Vagina (tissue), 2 donors: ENCODE data around the gene ADRM1. TPM values are rescaled to one million over a fixed set of nuclear protein-coding genes. Genes with fewer than 3 reads are reported as not detected.

Experiments
- DNase-seq, 2 donors: peaks; one replicate each; pipeline ENCODE4 v3.0.0-alpha.2; 2017; ENCODE audit errors: extremely low spot score in 2 of 2
- H3K27ac ChIP-seq: fragments of 200-600 bp; sonication (generic); one replicate; pipeline ENCODE4 v1.5.1; 2019
- H3K27me3 ChIP-seq: fragments of 200-600 bp; sonication (generic); one replicate; pipeline ENCODE4 v1.5.1; 2019
- H3K36me3 ChIP-seq, 2 donors: fragments of 200-600 bp; sonication (generic); one replicate each; pipeline ENCODE4 v1.5.1; 2017 to 2019
- H3K4me1 ChIP-seq: fragments of 200-600 bp; sonication (generic); one replicate; pipeline ENCODE4 v1.5.1; 2019
- H3K4me3 ChIP-seq, 2 donors: fragments of 200-600 bp; sonication (generic); 1 replicate in 1 of 2; 2 replicates in 1 of 2; pipeline ENCODE4 v1.5.1; 2016 to 2019
- H3K9me3 ChIP-seq: fragments of 200-600 bp; sonication (generic); one replicate; pipeline ENCODE4 v1.5.1; 2019
- CTCF ChIP-seq, 3 experiments: fragments of 450-650 bp in 2 of 3; fragments of 200-600 bp in 1 of 3; sonication (generic) in 1 of 3; IDR thresholded peaks; one replicate each; pipeline ENCODE4 v1.5.1; 2017 to 2019; ENCODE audit warnings: antibody characterized with exemption in 3 of 3, mild to moderate bottlenecking in 2 of 3, moderate library complexity in 2 of 3
- POLR2A ChIP-seq, 2 donors: fragments of 450-650 bp; IDR thresholded peaks; one replicate each; pipeline ENCODE4 v1.6.1; 2017; ENCODE audit warnings: antibody characterized with exemption in 2 of 2, mild to moderate bottlenecking in 2 of 2, moderate library complexity in 2 of 2
- POLR2AphosphoS5 ChIP-seq, 2 donors: sonication (generic); formaldehyde crosslinking; IDR thresholded peaks; one replicate each; pipeline ENCODE4 v1.9.0; 2017; ENCODE audit warnings: antibody characterized with exemption in 2 of 2, mild to moderate bottlenecking in 2 of 2, low read depth in 1 of 2; ENCODE audit not compliant: insufficient read depth in 1 of 2
- intact Hi-C: fragments of 100-400 bp; cut with DNase I; formaldehyde crosslinking; loops from one replicate; pipeline ENCODE4 v1.15.1; 2023
- total RNA-seq: library from RNA; depleted of rRNA; stranded (reverse); fragments of >200 nt; gene quantifications from one replicate; pipeline ENCODE4 v1.2.3, GENCODE V29; 2016

The ADRM1 gene
- total RNA-seq, 1 donor from 2014 or later: 110 TPM

- no peak overlapping the region for H3K27ac ChIP-seq
- H3K4me1 ChIP-seq: peaks cover 36% of the 10 kb centered on the region
- peaks cover 0 to 84% of the 10 kb centered on the region in 2 donors for H3K36me3 ChIP-seq
- TF ChIP-seq CTCF (IDR thresholded peaks at IDR 0.05) (no peak), POLR2AphosphoS5 (IDR thresholded peaks at IDR 0.05; ENCODE audit: insufficient read depth in 1 of 2, low read depth in 1 of 2) (no peak), POLR2A (IDR thresholded peaks at IDR 0.05) (no peak)
- H3K27me3 ChIP-seq: no peaks in the 10 kb centered on the region
- intact Hi-C loops: loop anchor here (1.0 to 10.0 kb wide), 2 partner anchors 22 to 485 kb away; partner anchors contain the start of gene MRGBP
- no peak for DNase-seq
- H3K4me3 ChIP-seq: no peak overlapping the region
- no peaks in the 10 kb centered on the region for H3K9me3 ChIP-seq
Measured at GRCh38 chr20:62309947-62310756, 7.4 kb downstream of the ADRM1 start.

GRCh38 chr20:62310757-62311121 lies 7.9 kb downstream of the ADRM1 start:
- H3K9me3 ChIP-seq: no peaks in the 10 kb centered on the region
- TF ChIP-seq CTCF (IDR thresholded peaks at IDR 0.05): no peak
- TF ChIP-seq POLR2A (IDR thresholded peaks at IDR 0.05): no peak
- no peak for TF ChIP-seq POLR2AphosphoS5 (IDR thresholded peaks at IDR 0.05; ENCODE audit: insufficient read depth in 1 of 2, low read depth in 1 of 2)
- no peak for DNase-seq
- H3K4me1 ChIP-seq: peaks cover 30% of the 10 kb centered on the region
- intact Hi-C loops: no loop called here
- H3K27ac ChIP-seq: no peak overlapping the region
- H3K4me3 ChIP-seq: no peak overlapping the region
- H3K27me3 ChIP-seq: no peaks in the 10 kb centered on the region
- H3K36me3 ChIP-seq: peaks cover 0 to 86% of the 10 kb centered on the region in 2 donors

GRCh38 chr20:62311150-62311549 lies 8.4 kb downstream of the ADRM1 start:
- H3K27ac ChIP-seq: no peak overlapping the region
- intact Hi-C loops: no loop called here
- no peaks in the 10 kb centered on the region for H3K27me3 ChIP-seq
- DNase-seq: no peak
- no peak overlapping the region for H3K4me3 ChIP-seq
- H3K9me3 ChIP-seq: no peaks in the 10 kb centered on the region
- H3K4me1 ChIP-seq: peaks cover 26% of the 10 kb centered on the region
- TF ChIP-seq POLR2AphosphoS5 (IDR thresholded peaks at IDR 0.05; ENCODE audit: insufficient read depth in 1 of 2, low read depth in 1 of 2) (no peak), CTCF (IDR thresholded peaks at IDR 0.05) (no peak), POLR2A (IDR thresholded peaks at IDR 0.05) (no peak)
- H3K36me3 ChIP-seq: peaks cover 0 to 86% of the 10 kb centered on the region in 2 donors

- TF ChIP-seq POLR2A (IDR thresholded peaks at IDR 0.05) (no peak), CTCF (IDR thresholded peaks at IDR 0.05) (no peak)
- no peaks in the 10 kb centered on the region for H3K9me3 ChIP-seq
- peaks cover 24% of the 10 kb centered on the region for H3K4me1 ChIP-seq
- no peak overlapping the region for H3K4me3 ChIP-seq
- H3K27ac ChIP-seq: no peak overlapping the region
- peaks cover 0 to 86% of the 10 kb centered on the region in 2 donors for H3K36me3 ChIP-seq
- DNase-seq: no peak
- intact Hi-C loops: no loop called here
- H3K27me3 ChIP-seq: no peaks in the 10 kb centered on the region
Measured at GRCh38 chr20:62311832-62312661, 9.2 kb downstream of the ADRM1 start.

- no peaks in the 10 kb centered on the region for H3K27me3 ChIP-seq
- no peak overlapping the region for H3K4me3 ChIP-seq
- no peak for DNase-seq
- TF ChIP-seq POLR2A (IDR thresholded peaks at IDR 0.05) (no peak), CTCF (IDR thresholded peaks at IDR 0.05) (no peak), POLR2AphosphoS5 (IDR thresholded peaks at IDR 0.05; ENCODE audit: insufficient read depth in 1 of 2, low read depth in 1 of 2) (no peak)
- H3K9me3 ChIP-seq: no peaks in the 10 kb centered on the region
- no peak overlapping the region for H3K27ac ChIP-seq
- peaks cover 28% of the 10 kb centered on the region for H3K4me1 ChIP-seq
- H3K36me3 ChIP-seq: peaks cover 0 to 86% of the 10 kb centered on the region in 2 donors
- intact Hi-C loops: no loop called here
Measured at GRCh38 chr20:62312662-62312977, 9.8 kb downstream of the ADRM1 start.
